Measurements from ENCODE around the gene TLL1. TPM values are rescaled to one million over a fixed set of nuclear protein-coding genes. Genes with fewer than 3 reads are reported as not detected.

The TLL1 gene
- total and polyA plus RNA-seq, 7 donors, result 0.60 to 7.5 (median 4.8) TPM; not detected in 1

GRCh38 chr4:166012129-166013030, 139.3 kb downstream of the TLL1 start:
- intact Hi-C loops (cut with DNase I), result no loop called here
- no peak for TF ChIP-seq POLR2AphosphoS5 (IDR thresholded peaks at IDR 0.05)
- no peak for TF ChIP-seq CTCF (IDR thresholded peaks at IDR 0.05)
- no peak for TF ChIP-seq POLR2A (IDR thresholded peaks at IDR 0.05)
- TF ChIP-seq EP300 (IDR thresholded peaks at IDR 0.05), result no peak

GRCh38 chr4:166014411-166014810, 141.4 kb downstream of the TLL1 start:
- Histone ChIP-seq H3K36me3 (no peaks in the 10 kb centered on the region), H3K27ac (no peak overlapping the region), H3K9me3 (no peaks in the 10 kb centered on the region), H3K4me1 (no peaks in the 10 kb centered on the region), H3K4me3 (no peak overlapping the region), H3K27me3 (no peaks in the 10 kb centered on the region)
- TF ChIP-seq CTCF (IDR thresholded peaks at IDR 0.05), result no peak
- no peak for TF ChIP-seq EP300 (IDR thresholded peaks at IDR 0.05)
- no peak for TF ChIP-seq POLR2A (IDR thresholded peaks at IDR 0.05)
- no peak for TF ChIP-seq POLR2AphosphoS5 (IDR thresholded peaks at IDR 0.05)
- intact Hi-C loops (cut with DNase I), result no loop called here
- 20 to 71% methylated on average over 6 of the region's 6 CpGs for WGBS, 2 donors
- no peak for DNase-seq

More at GRCh38 chr4:166012129-166013030, 139.3 kb downstream of the TLL1 start:
- Histone ChIP-seq H3K27ac (no peak overlapping the region), H3K27me3 (no peaks in the 10 kb centered on the region), H3K4me1 (no peaks in the 10 kb centered on the region), H3K36me3 (no peaks in the 10 kb centered on the region), H3K9me3 (no peaks in the 10 kb centered on the region), H3K4me3 (no peak overlapping the region)
- no peak for DNase-seq
- 67 to 81% methylated on average over 2 of the region's 2 CpGs for WGBS, 2 donors

- intact Hi-C loops (cut with DNase I), result no loop called here
- H3K4me3 ChIP-seq, result no peak overlapping the region
- H3K9me3 ChIP-seq, result no peaks in the 10 kb centered on the region
- no peaks in the 10 kb centered on the region for H3K27me3 ChIP-seq
- 49 to 65% methylated on average over 1 of the region's 1 CpG for WGBS, 2 donors
- no peak for TF ChIP-seq EP300 (IDR thresholded peaks at IDR 0.05)
- no peak for TF ChIP-seq CTCF (IDR thresholded peaks at IDR 0.05)
- no peak for TF ChIP-seq POLR2AphosphoS5 (IDR thresholded peaks at IDR 0.05)
- no peak for TF ChIP-seq POLR2A (IDR thresholded peaks at IDR 0.05)
- H3K4me1 ChIP-seq, result peaks cover 0 to 12% (median 7%) of the 10 kb centered on the region in 4 donors
- H3K36me3 ChIP-seq, result no peaks in the 10 kb centered on the region
- H3K27ac ChIP-seq, result no peak overlapping the region
- no peak for DNase-seq
Measured at GRCh38 chr4:166017804-166018203, 144.8 kb downstream of the TLL1 start.

GRCh38 chr4:166019441-166020220, 146.6 kb downstream of the TLL1 start:
- WGBS, 2 donors, result 22 to 71% methylated on average over 2 of the region's 2 CpGs
- intact Hi-C loops (cut with DNase I), result no loop called here
- Histone ChIP-seq H3K4me1 (peaks cover 0 to 16% (median 7%) of the 10 kb centered on the region in 4 donors), H3K27ac (no peak overlapping the region), H3K27me3 (no peaks in the 10 kb centered on the region), H3K4me3 (no peak overlapping the region), H3K36me3 (no peaks in the 10 kb centered on the region), H3K9me3 (no peaks in the 10 kb centered on the region)
- no peak for DNase-seq
- TF ChIP-seq CTCF (IDR thresholded peaks at IDR 0.05) (no peak), POLR2AphosphoS5 (IDR thresholded peaks at IDR 0.05) (no peak), POLR2A (IDR thresholded peaks at IDR 0.05) (no peak), EP300 (IDR thresholded peaks at IDR 0.05) (no peak)
